Measurements from ENCODE around the gene SLIT3. TPM values are rescaled to one million over a fixed set of nuclear protein-coding genes. Genes with fewer than 3 reads are reported as not detected.

Gene SLIT3
- total RNA-seq, 1 experiment from 2014 or later = 0.92 TPM

DNA sequence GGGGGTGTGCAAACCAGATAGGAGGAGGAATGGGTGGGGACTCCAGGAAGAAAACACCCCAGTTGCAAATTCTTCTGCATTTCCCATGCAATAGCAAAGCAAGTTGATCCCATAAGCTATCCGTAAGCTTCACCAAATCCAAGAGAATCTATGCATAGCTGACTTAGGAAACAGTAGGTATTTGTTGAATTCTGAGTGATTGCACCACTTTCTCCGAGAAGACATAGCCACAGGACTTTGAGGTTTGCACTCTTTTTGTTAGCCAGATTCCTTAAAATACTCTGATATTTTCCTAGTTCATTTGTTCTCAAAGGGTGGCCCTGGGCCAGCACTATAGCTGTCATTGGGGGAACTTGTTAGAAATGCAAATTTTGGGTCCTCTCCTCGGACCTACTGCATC is 271.9 kb downstream of the SLIT3 start:
- no peak overlapping the region for H2BK120ac ChIP-seq (ENCODE audit: low read depth, low read length, poor library complexity, severe bottlenecking)
- H2AK5ac ChIP-seq (ENCODE audit: insufficient read length, low read length) = no peak overlapping the region
- no peak for DNase-seq
- H3K14ac ChIP-seq (ENCODE audit: insufficient read depth, low read length) = no peak overlapping the region
- no peak overlapping the region for H3K9ac ChIP-seq (ENCODE audit: extremely low read depth, insufficient read length, low read length)
- H3K23me2 ChIP-seq (ENCODE audit: insufficient read length, low read depth, low read length, poor library complexity, severe bottlenecking) = no peaks in the 10 kb centered on the region
- H4K5ac ChIP-seq (ENCODE audit: insufficient read length, low read depth, low read length) = no peak overlapping the region
- H3K4me3 Mint-ChIP-seq = no peak overlapping the region
- H4K8ac ChIP-seq (replicated peaks; ENCODE audit: insufficient read length, low read depth, low read length) = no peak overlapping the region
- H2BK12ac ChIP-seq (ENCODE audit: insufficient read length, low read depth, low read length) = no peak overlapping the region
- H4K91ac ChIP-seq (ENCODE audit: insufficient read length, low read depth, low read length) = no peak overlapping the region
- H2BK5ac ChIP-seq (ENCODE audit: insufficient read length, low read length) = no peak overlapping the region
- H3K56ac ChIP-seq (ENCODE audit: insufficient read length, low read depth, low read length) = no peak overlapping the region
- peaks cover 25 to 27% of the 10 kb centered on the region in 2 experiments for H3K4me1 Mint-ChIP-seq
- no peak overlapping the region for H2AFZ ChIP-seq (ENCODE audit: low read length)
- H3K9me3 ChIP-seq (ENCODE audit: control insufficient read depth, low read depth, low read length) = no peaks in the 10 kb centered on the region
- no peak overlapping the region for H3K27ac ChIP-seq (ENCODE audit: insufficient read length, low read depth, low read length)
- no peak overlapping the region for H3K4me2 ChIP-seq (ENCODE audit: insufficient read depth, insufficient read length, low read length)
- no peak overlapping the region for H3T11ph ChIP-seq (ENCODE audit: low read length)
- H3K27ac Mint-ChIP-seq = no peak overlapping the region
- H3K79me2 ChIP-seq (ENCODE audit: insufficient read depth, low read length) = no peaks in the 10 kb centered on the region
- no peak overlapping the region for H3K4ac ChIP-seq (ENCODE audit: low read depth, low read length)
- WGBS (ENCODE audit: extremely low coverage, insufficient read length, low lambda C conversion rate) = no CpG with 5 or more reads among the region's 3 CpGs
- H3K79me1 ChIP-seq (ENCODE audit: insufficient read depth, low read depth, low read length, poor library complexity, severe bottlenecking) = no peaks in the 10 kb centered on the region
- peaks cover 7% of the 10 kb centered on the region for H3K27me3 Mint-ChIP-seq (ENCODE audit: low read depth)
- H3K36me3 Mint-ChIP-seq (ENCODE audit: insufficient read depth in 1 of 3, low read depth in 3 of 3) = peaks cover 0 to 5% (median 3%) of the 10 kb centered on the region in 3 experiments; a peak in 3 of 7 replicates
- no peak overlapping the region for H3K23ac ChIP-seq (ENCODE audit: insufficient read length, low read depth, low read length)
- H2BK15ac ChIP-seq (ENCODE audit: low read depth, low read length) = no peak overlapping the region
- TF ChIP-seq, protein P1, sequence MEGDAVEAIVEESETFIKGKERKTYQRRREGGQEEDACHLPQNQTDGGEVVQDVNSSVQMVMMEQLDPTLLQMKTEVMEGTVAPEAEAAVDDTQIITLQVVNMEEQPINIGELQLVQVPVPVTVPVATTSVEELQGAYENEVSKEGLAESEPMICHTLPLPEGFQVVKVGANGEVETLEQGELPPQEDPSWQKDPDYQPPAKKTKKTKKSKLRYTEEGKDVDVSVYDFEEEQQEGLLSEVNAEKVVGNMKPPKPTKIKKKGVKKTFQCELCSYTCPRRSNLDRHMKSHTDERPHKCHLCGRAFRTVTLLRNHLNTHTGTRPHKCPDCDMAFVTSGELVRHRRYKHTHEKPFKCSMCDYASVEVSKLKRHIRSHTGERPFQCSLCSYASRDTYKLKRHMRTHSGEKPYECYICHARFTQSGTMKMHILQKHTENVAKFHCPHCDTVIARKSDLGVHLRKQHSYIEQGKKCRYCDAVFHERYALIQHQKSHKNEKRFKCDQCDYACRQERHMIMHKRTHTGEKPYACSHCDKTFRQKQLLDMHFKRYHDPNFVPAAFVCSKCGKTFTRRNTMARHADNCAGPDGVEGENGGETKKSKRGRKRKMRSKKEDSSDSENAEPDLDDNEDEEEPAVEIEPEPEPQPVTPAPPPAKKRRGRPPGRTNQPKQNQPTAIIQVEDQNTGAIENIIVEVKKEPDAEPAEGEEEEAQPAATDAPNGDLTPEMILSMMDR (conservative IDR thresholded peaks at IDR 0.05) = no peak
- H3K4me1 ChIP-seq (ENCODE audit: insufficient read depth, low read length) = peaks cover 5% of the 10 kb centered on the region; the same call in 1 of the 2 replicates
- H3K9me3 Mint-ChIP-seq = peaks cover 4 to 6% of the 10 kb centered on the region in 2 experiments; a peak in 4 of 5 replicates
- no peaks in the 10 kb centered on the region for H3K27me3 ChIP-seq (ENCODE audit: insufficient read depth, low read length)
- no peaks in the 10 kb centered on the region for H4K20me1 ChIP-seq (ENCODE audit: control insufficient read depth, insufficient read depth, insufficient read length)
- no peak overlapping the region for H2BK20ac ChIP-seq (ENCODE audit: low read depth, low read length, poor library complexity, severe bottlenecking)
- no peak overlapping the region for H3K18ac ChIP-seq (ENCODE audit: insufficient read length, low read depth, low read length)
